OCI-LY1 (cell line): ENCODE results near the gene TGFB3.

Source experiments
- H2AFZ ChIP-seq: fragments of 200-600 bp; sonication (generic), shearing (Covaris generic); 2 replicates; pipeline ENCODE4 v1.6.0; 2014; ENCODE audit warnings: antibody characterized with exemption, mild to moderate bottlenecking, low read length
- H3F3A ChIP-seq: fragments of 200-600 bp; sonication (generic), shearing (Covaris generic); 2 replicates; pipeline ENCODE4 v1.6.0; 2014; ENCODE audit warnings: mild to moderate bottlenecking, antibody characterized with exemption, low read length, moderate library complexity; ENCODE audit not compliant: insufficient read depth
- H3K27ac ChIP-seq: fragments of 200-600 bp; sonication (generic); 2 replicates; pipeline ENCODE4 v1.5.1; 2014; ENCODE audit warnings: low read length, mixed run types, mild to moderate bottlenecking, low read depth; ENCODE audit not compliant: poor library complexity, severe bottlenecking
- H3K27me3 ChIP-seq: fragments of 200-600 bp; sonication (generic); 2 replicates; pipeline ENCODE4 v1.6.0; 2014; ENCODE audit warnings: antibody characterized with exemption, mild to moderate bottlenecking, low read length, moderate library complexity; ENCODE audit not compliant: insufficient read depth
- H3K36me3 ChIP-seq: fragments of 200-600 bp; sonication (generic); 2 replicates; pipeline ENCODE4 v1.6.1; 2014; ENCODE audit warnings: mild to moderate bottlenecking, antibody characterized with exemption, low read length, moderate library complexity, mixed read lengths; ENCODE audit not compliant: insufficient read depth
- H3K4me1 ChIP-seq: fragments of 200-600 bp; sonication (generic); 2 replicates; pipeline ENCODE4 v1.5.1; 2014; ENCODE audit warnings: mild to moderate bottlenecking, low read length, moderate library complexity; ENCODE audit not compliant: insufficient read depth, severe bottlenecking
- H3K4me2 ChIP-seq: fragments of 200-600 bp; sonication (generic), shearing (Covaris generic); 2 replicates; pipeline ENCODE4 v1.6.1; 2014; ENCODE audit warnings: low read length
- H3K4me3 ChIP-seq: fragments of 200-600 bp; sonication (generic); 2 replicates; pipeline ENCODE4 v1.5.1; 2014; ENCODE audit warnings: low read length, low read depth, mild to moderate bottlenecking, mixed read lengths; ENCODE audit not compliant: poor library complexity, severe bottlenecking
- H3K79me2 ChIP-seq: fragments of 200-600 bp; shearing (Covaris generic); 2 replicates; pipeline ENCODE4 v1.6.1; 2016; ENCODE audit warnings: mixed run types, low read length, mixed read lengths; ENCODE audit not compliant: insufficient read depth
- H3K9ac ChIP-seq: fragments of 200-600 bp; sonication (generic), shearing (Covaris generic); 2 replicates; pipeline ENCODE4 v1.6.1; 2014; ENCODE audit warnings: mild to moderate bottlenecking, low read length, mixed read lengths
- H3K9me2 ChIP-seq: fragments of 200-600 bp; sonication (generic), shearing (Covaris generic); 2 replicates; pipeline ENCODE4 v1.6.1; 2014; ENCODE audit warnings: low read depth, mild to moderate bottlenecking, low read length, mixed read lengths
- H3K9me3 ChIP-seq: fragments of 200-600 bp; shearing (Covaris generic); 2 replicates; pipeline ENCODE4 v1.6.1; 2014; ENCODE audit warnings: low read length, mixed read lengths
- H4K20me1 ChIP-seq: fragments of 200-600 bp; sonication (generic), shearing (Covaris generic); 2 replicates; pipeline ENCODE4 v1.6.0; 2016; ENCODE audit warnings: mild to moderate bottlenecking, low read length; ENCODE audit not compliant: insufficient read depth
- CTCF ChIP-seq: fragments of 200-600 bp; sonication (generic), shearing (Covaris generic); IDR thresholded peaks from 2 replicates; pipeline ENCODE4 v1.5.1; 2017; ENCODE audit warnings: mild to moderate bottlenecking, antibody characterized with exemption, low read length, moderate library complexity, mixed read lengths
- EZH2 ChIP-seq: fragments of 200-600 bp; sonication (generic), shearing (Covaris generic); IDR thresholded peaks from 2 replicates; pipeline ENCODE4 v1.8.0; 2017; ENCODE audit warnings: borderline replicate concordance, mixed run types, mild to moderate bottlenecking, antibody characterized with exemption, low read length, moderate library complexity, mixed read lengths

The TGFB3 gene

DNA sequence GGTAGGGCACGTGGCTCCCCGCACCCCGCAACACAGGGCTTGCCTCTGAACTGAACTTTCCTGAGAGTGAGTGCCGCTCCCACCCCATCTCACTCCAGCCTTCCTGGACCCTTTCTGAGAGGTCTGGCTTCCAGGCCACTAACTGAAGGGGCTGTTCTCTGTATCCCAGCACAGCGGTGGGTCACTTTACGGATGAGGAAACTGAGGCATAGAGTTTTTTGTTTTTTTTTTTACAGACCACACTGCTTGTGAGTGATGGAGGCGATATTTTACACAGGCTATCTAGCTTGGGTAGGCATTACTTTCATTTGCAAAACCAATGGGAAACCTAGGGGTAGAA is 1.2 kb upstream of the TGFB3 start:
- Histone ChIP-seq H3K4me1 (peaks cover 47% of the 10 kb centered on the region), H3K9ac (no peak overlapping the region; the same call in 1 of the 2 replicates), H3K4me3 (peak overlapping the region; percentile 73), H3K79me2 (no peaks in the 10 kb centered on the region), H2AFZ (no peak overlapping the region), H3K36me3 (no peaks in the 10 kb centered on the region), H3K9me2 (no peaks in the 10 kb centered on the region), H3K9me3 (no peaks in the 10 kb centered on the region), H3K27me3 (no peaks in the 10 kb centered on the region), H3F3A (no peaks in the 10 kb centered on the region), H4K20me1 (no peaks in the 10 kb centered on the region), H3K4me2 (peak overlapping the region; percentile 77), H3K27ac (no peak overlapping the region)
- TF ChIP-seq CTCF (no peak), EZH2 (no peak)

DNA sequence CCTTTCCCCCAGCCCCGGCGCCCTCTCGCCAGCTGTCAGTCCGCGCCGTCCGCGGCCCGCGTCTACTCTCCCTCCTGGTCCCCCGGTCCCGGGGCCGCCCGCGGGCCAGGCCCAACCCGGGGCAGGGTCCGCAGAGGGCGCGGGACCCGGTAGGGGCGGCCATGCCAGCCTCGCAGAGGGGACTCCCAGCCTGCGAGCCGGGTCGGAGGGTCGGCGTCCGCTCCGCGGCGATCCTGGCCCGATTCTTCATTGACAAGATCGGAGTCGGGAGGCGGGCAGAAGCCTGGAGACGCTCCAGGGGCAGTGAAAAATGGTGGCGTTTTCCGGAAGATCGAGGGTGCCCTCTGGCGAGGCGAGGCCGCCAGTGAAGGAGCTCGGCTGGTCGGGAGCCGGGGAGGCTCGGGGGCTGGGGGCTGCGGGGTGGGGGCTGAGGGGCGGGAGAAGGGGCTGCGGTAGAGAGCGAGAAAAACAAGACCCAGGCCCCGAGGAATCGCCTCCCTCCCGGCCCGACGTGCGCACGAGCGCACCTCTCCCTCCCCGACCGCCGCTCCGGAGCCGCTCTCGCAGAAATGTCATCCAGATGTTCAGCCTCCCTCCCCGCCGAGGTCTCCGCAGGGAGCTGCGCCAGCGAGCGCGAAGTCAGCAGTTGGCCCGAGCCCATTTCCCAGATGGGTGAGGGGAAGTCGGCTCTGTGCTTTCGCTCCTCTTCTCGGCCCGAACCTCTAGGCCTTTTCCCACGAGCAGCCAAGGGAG is 647 bp upstream of the TGFB3 start:
- Histone ChIP-seq H3K4me1 (peaks cover 48% of the 10 kb centered on the region), H3K9me2 (no peaks in the 10 kb centered on the region), H3K79me2 (no peaks in the 10 kb centered on the region), H3K27me3 (no peaks in the 10 kb centered on the region), H3K9ac (peak overlapping the region; percentile 73), H3K4me2 (peak overlapping the region; percentile 77), H3F3A (no peaks in the 10 kb centered on the region), H4K20me1 (no peaks in the 10 kb centered on the region), H3K9me3 (no peaks in the 10 kb centered on the region), H3K4me3 (peak overlapping the region; percentile 73), H3K27ac (no peak overlapping the region), H3K36me3 (no peaks in the 10 kb centered on the region), H2AFZ (peak overlapping the region; percentile 20; the same call in 1 of the 2 replicates)
- TF ChIP-seq EZH2 (no peak), CTCF (peak; percentile 52)

GRCh38 chr14:75980856-75981255 is 939 bp downstream of the TGFB3 start:
- no peak overlapping the region for H2AFZ ChIP-seq
- H3K4me2 ChIP-seq, result no peak overlapping the region
- H3K9me2 ChIP-seq, result no peaks in the 10 kb centered on the region
- no peaks in the 10 kb centered on the region for H4K20me1 ChIP-seq
- no peak overlapping the region for H3K27ac ChIP-seq
- no peaks in the 10 kb centered on the region for H3F3A ChIP-seq
- no peak overlapping the region for H3K4me3 ChIP-seq
- no peak overlapping the region for H3K9ac ChIP-seq
- no peaks in the 10 kb centered on the region for H3K9me3 ChIP-seq
- TF ChIP-seq CTCF, result no peak
- no peak for TF ChIP-seq EZH2
- H3K36me3 ChIP-seq, result no peaks in the 10 kb centered on the region
- H3K79me2 ChIP-seq, result no peaks in the 10 kb centered on the region
- H3K4me1 ChIP-seq, result peaks cover 49% of the 10 kb centered on the region
- H3K27me3 ChIP-seq, result no peaks in the 10 kb centered on the region
